ENCODE data around the gene ZNF883.

DNA sequence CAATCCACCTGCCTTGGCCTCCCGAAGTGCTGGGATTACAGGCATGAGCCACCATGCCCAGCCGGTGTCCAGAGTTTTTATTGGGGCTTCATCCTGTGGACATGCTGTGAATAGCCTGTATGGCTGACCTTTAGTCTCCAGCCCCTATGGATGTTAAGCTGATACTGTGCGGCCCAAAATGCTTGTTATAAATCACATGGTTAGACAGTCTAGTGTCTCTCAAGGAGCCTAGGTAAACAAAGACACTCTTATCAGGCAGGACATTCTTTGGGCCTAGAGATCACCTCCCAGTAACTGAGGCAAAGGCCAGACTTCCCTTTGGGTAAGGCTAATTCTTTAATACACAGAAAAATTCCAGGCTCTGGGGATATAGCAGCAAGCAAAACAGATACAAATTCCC, 99.4 kb downstream of the ZNF883 start:
- TF ChIP-seq, protein P1, sequence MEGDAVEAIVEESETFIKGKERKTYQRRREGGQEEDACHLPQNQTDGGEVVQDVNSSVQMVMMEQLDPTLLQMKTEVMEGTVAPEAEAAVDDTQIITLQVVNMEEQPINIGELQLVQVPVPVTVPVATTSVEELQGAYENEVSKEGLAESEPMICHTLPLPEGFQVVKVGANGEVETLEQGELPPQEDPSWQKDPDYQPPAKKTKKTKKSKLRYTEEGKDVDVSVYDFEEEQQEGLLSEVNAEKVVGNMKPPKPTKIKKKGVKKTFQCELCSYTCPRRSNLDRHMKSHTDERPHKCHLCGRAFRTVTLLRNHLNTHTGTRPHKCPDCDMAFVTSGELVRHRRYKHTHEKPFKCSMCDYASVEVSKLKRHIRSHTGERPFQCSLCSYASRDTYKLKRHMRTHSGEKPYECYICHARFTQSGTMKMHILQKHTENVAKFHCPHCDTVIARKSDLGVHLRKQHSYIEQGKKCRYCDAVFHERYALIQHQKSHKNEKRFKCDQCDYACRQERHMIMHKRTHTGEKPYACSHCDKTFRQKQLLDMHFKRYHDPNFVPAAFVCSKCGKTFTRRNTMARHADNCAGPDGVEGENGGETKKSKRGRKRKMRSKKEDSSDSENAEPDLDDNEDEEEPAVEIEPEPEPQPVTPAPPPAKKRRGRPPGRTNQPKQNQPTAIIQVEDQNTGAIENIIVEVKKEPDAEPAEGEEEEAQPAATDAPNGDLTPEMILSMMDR (IDR thresholded peaks at IDR 0.05) = no peak
- TF ChIP-seq POLR2A (IDR thresholded peaks at IDR 0.05) (no peak), POLR2AphosphoS5 (IDR thresholded peaks at IDR 0.05) (no peak)

All from gastroesophageal sphincter (tissue), 3 donors.